Measurements from ENCODE around the gene MTHFD1L. TPM values are rescaled to one million over a fixed set of nuclear protein-coding genes. Genes with fewer than 3 reads are reported as not detected.

The MTHFD1L gene
- total RNA-seq, 1 donor from 2014 or later: 107 TPM

DNA sequence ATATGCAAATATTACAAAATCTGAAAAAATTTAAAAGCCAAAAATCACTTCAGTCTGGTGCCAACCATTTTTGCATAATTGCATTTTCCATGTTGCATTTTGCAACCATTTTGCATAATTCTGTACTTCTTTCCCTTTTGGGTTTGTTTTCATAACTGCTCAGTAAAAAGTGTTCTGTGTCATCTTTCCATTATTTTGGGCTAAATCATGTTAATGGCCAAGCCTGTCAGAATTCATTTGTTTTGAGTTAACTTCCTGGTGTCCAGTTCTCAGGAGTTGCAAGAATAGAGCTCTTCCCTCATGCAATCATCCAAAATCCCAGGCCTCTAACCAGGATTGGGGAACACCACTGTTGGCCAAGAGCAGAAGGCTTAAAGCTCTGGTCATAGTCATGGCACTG lies 133.6 kb downstream of the MTHFD1L start:
- H3K27ac Mint-ChIP-seq (ENCODE audit: unreplicated experiment): no peak overlapping the region
- H3K27ac ChIP-seq (ENCODE audit: low read depth, low read length): no peak overlapping the region
- no peaks in the 10 kb centered on the region for H4K20me1 ChIP-seq (ENCODE audit: insufficient read depth, low read length)
- H3K4me3 Mint-ChIP-seq (ENCODE audit: unreplicated experiment): no peak overlapping the region
- DNase-seq (ENCODE audit: low read depth) (no peak), FAIRE-seq (no peak)
- H3K36me3 Mint-ChIP-seq (ENCODE audit: low read depth, unreplicated experiment): peaks cover 12% of the 10 kb centered on the region
- H3K79me2 ChIP-seq (ENCODE audit: insufficient read depth, low read length): no peaks in the 10 kb centered on the region
- H3K27me3 ChIP-seq (ENCODE audit: insufficient read depth, low read length): no peaks in the 10 kb centered on the region
- no peak overlapping the region for H2AFZ ChIP-seq (ENCODE audit: low read depth, low read length)
- no peaks in the 10 kb centered on the region for H3K4me1 Mint-ChIP-seq (ENCODE audit: low read depth, unreplicated experiment)
- H3K9me3 ChIP-seq (ENCODE audit: insufficient read depth, low read depth, low read length): no peaks in the 10 kb centered on the region
- H3K9ac ChIP-seq (ENCODE audit: low read length): no peak overlapping the region
- H3K9me3 Mint-ChIP-seq (ENCODE audit: unreplicated experiment): no peaks in the 10 kb centered on the region
- H3K4me1 ChIP-seq (ENCODE audit: insufficient read depth, low read length): peaks cover 3% of the 10 kb centered on the region
- H3K4me2 ChIP-seq (ENCODE audit: low read length): no peak overlapping the region
- H3K4me3 ChIP-seq (ENCODE audit: insufficient read depth, low read depth, low read length): no peak overlapping the region
- TF ChIP-seq EZH2 (IDR thresholded peaks at IDR 0.05; ENCODE audit: insufficient read depth, low read length): no peak
- TF ChIP-seq, protein P1, sequence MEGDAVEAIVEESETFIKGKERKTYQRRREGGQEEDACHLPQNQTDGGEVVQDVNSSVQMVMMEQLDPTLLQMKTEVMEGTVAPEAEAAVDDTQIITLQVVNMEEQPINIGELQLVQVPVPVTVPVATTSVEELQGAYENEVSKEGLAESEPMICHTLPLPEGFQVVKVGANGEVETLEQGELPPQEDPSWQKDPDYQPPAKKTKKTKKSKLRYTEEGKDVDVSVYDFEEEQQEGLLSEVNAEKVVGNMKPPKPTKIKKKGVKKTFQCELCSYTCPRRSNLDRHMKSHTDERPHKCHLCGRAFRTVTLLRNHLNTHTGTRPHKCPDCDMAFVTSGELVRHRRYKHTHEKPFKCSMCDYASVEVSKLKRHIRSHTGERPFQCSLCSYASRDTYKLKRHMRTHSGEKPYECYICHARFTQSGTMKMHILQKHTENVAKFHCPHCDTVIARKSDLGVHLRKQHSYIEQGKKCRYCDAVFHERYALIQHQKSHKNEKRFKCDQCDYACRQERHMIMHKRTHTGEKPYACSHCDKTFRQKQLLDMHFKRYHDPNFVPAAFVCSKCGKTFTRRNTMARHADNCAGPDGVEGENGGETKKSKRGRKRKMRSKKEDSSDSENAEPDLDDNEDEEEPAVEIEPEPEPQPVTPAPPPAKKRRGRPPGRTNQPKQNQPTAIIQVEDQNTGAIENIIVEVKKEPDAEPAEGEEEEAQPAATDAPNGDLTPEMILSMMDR (IDR thresholded peaks at IDR 0.05; ENCODE audit: insufficient read depth, low read depth, low read length): no peak
- H3K36me3 ChIP-seq (ENCODE audit: insufficient read depth, low read length): peaks cover 5% of the 10 kb centered on the region
- H3K27me3 Mint-ChIP-seq (ENCODE audit: low read depth, unreplicated experiment): no peaks in the 10 kb centered on the region

DNA sequence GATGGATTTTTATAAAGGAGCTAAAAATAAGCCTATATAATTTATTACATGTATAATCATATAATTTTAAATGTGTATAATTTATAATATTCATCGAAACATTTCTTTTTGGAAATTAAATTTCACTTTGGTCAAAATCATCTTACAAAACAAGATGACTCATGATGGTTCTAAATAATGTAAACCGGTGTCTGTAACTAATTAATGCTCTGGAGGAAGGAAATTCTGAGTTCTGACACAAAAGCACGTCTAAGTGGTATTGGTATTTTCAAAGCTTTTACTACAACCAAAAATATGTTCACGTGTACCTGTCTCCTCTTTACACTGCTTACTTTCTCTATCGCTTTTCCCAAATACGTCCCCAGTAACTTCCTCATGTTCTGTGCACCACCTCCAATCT lies 134.1 kb downstream of the MTHFD1L start:
- Histone ChIP-seq H3K79me2 (ENCODE audit: insufficient read depth, low read length) (no peaks in the 10 kb centered on the region), H3K4me3 (ENCODE audit: insufficient read depth, low read depth, low read length) (no peak overlapping the region), H3K27me3 (ENCODE audit: insufficient read depth, low read length) (no peaks in the 10 kb centered on the region), H3K9me3 (ENCODE audit: insufficient read depth, low read depth, low read length) (no peaks in the 10 kb centered on the region), H4K20me1 (ENCODE audit: insufficient read depth, low read length) (no peaks in the 10 kb centered on the region), H3K36me3 (ENCODE audit: insufficient read depth, low read length) (no peaks in the 10 kb centered on the region), H2AFZ (ENCODE audit: low read depth, low read length) (no peak overlapping the region), H3K9ac (ENCODE audit: low read length) (no peak overlapping the region), H3K4me2 (ENCODE audit: low read length) (no peak overlapping the region), H3K4me1 (ENCODE audit: insufficient read depth, low read length) (peaks cover 7% of the 10 kb centered on the region), H3K27ac (ENCODE audit: low read depth, low read length) (no peak overlapping the region)
- DNase-seq (ENCODE audit: low read depth): no peak
- no peaks in the 10 kb centered on the region for H3K9me3 Mint-ChIP-seq (ENCODE audit: unreplicated experiment)
- no peak for FAIRE-seq
- no peak overlapping the region for H3K4me3 Mint-ChIP-seq (ENCODE audit: unreplicated experiment)
- peaks cover 3% of the 10 kb centered on the region for H3K4me1 Mint-ChIP-seq (ENCODE audit: low read depth, unreplicated experiment)
- no peaks in the 10 kb centered on the region for H3K27me3 Mint-ChIP-seq (ENCODE audit: low read depth, unreplicated experiment)
- TF ChIP-seq EZH2 (IDR thresholded peaks at IDR 0.05; ENCODE audit: insufficient read depth, low read length): no peak
- TF ChIP-seq, protein P1 (IDR thresholded peaks at IDR 0.05; ENCODE audit: insufficient read depth, low read depth, low read length): no peak
- H3K27ac Mint-ChIP-seq (ENCODE audit: unreplicated experiment): no peak overlapping the region
- peaks cover 7% of the 10 kb centered on the region for H3K36me3 Mint-ChIP-seq (ENCODE audit: low read depth, unreplicated experiment)

DNA sequence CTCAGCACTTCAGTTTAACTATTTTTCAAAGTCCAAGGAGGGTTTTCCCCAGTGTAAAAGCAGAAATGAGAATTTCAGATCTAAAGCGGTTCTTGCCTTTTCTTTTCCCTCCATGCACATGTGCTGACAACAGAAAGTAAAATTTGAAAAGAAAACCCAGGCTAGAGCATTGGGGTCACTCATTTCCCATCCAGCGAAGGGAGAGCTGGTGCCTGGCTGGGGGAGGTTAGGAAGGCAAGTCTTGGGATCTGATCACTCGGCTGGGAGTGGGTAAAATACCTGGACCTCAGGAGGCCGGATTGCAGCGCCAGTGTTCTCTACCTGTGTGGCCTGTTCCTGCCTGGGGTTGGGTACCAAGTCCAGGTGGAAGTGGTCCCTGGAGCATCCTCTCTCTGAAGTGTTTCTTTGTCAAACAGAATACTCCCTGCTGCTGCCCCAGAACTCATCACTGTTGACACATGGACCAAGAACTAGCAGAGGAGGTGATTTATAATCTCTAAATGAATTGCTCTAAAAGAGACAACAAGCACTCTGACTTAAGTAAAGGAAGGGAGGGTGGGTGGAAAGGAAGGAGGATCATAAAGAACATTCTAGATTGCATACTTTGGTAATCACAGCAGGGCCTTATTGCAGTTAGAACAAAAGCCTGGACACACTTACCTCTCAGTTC lies 136.0 kb downstream of the MTHFD1L start:
- no peaks in the 10 kb centered on the region for H3K27me3 Mint-ChIP-seq (ENCODE audit: low read depth, unreplicated experiment)
- no peak overlapping the region for H3K27ac Mint-ChIP-seq (ENCODE audit: unreplicated experiment)

More for the DNA sequence above, 136.0 kb downstream of the MTHFD1L start:
- Histone ChIP-seq H3K9ac (ENCODE audit: low read length) (no peak overlapping the region), H3K4me1 (ENCODE audit: insufficient read depth, low read length) (peaks cover 18% of the 10 kb centered on the region), H3K9me3 (ENCODE audit: insufficient read depth, low read depth, low read length) (no peaks in the 10 kb centered on the region), H2AFZ (ENCODE audit: low read depth, low read length) (no peak overlapping the region), H3K4me3 (ENCODE audit: insufficient read depth, low read depth, low read length) (no peak overlapping the region), H3K27me3 (ENCODE audit: insufficient read depth, low read length) (no peaks in the 10 kb centered on the region), H3K4me2 (ENCODE audit: low read length) (no peak overlapping the region), H3K79me2 (ENCODE audit: insufficient read depth, low read length) (no peaks in the 10 kb centered on the region), H3K36me3 (ENCODE audit: insufficient read depth, low read length) (no peaks in the 10 kb centered on the region), H3K27ac (ENCODE audit: low read depth, low read length) (no peak overlapping the region), H4K20me1 (ENCODE audit: insufficient read depth, low read length) (no peaks in the 10 kb centered on the region)
- H3K4me3 Mint-ChIP-seq (ENCODE audit: unreplicated experiment): no peak overlapping the region
- TF ChIP-seq, protein P1 (IDR thresholded peaks at IDR 0.05; ENCODE audit: insufficient read depth, low read depth, low read length): no peak
- no peak for TF ChIP-seq EZH2 (IDR thresholded peaks at IDR 0.05; ENCODE audit: insufficient read depth, low read length)
- peaks cover 6% of the 10 kb centered on the region for H3K4me1 Mint-ChIP-seq (ENCODE audit: low read depth, unreplicated experiment)
- H3K36me3 Mint-ChIP-seq (ENCODE audit: low read depth, unreplicated experiment): peaks cover 9% of the 10 kb centered on the region
- H3K9me3 Mint-ChIP-seq (ENCODE audit: unreplicated experiment): no peaks in the 10 kb centered on the region
- DNase-seq (ENCODE audit: low read depth): no peak
- no peak for FAIRE-seq

Measured in astrocyte (in vitro differentiated cells and primary cell).